Parathyroid adenoma (tissue), 2 donors: Measurements from ENCODE around the gene ZNF829.

ENCODE experiments used
- H2AFZ ChIP-seq: fragments of 300-600 bp; sonication (generic); one replicate; pipeline ENCODE4 v1.7.0; 2017; ENCODE audit warnings: antibody characterized with exemption, mild to moderate bottlenecking
- H3K27ac ChIP-seq: fragments of 300-600 bp; sonication (generic); one replicate; pipeline ENCODE4 v1.7.0; 2017
- H3K27me3 ChIP-seq: fragments of 300-600 bp; sonication (generic); one replicate; pipeline ENCODE4 v1.7.0; 2017; ENCODE audit warnings: low read length; ENCODE audit not compliant: control insufficient read depth, insufficient read depth
- H3K36me3 ChIP-seq: fragments of 300-600 bp; sonication (generic); one replicate; pipeline ENCODE4 v1.7.0; 2017; ENCODE audit warnings: low read length; ENCODE audit not compliant: control insufficient read depth, insufficient read depth
- H3K4me1 ChIP-seq: fragments of 300-600 bp; sonication (generic); one replicate; pipeline ENCODE4 v1.7.0; 2017; ENCODE audit warnings: control low read depth
- H3K4me2 ChIP-seq: fragments of 300-600 bp; sonication (generic); one replicate; pipeline ENCODE4 v1.7.0; 2017; ENCODE audit warnings: low read length
- H3K4me3 ChIP-seq: fragments of 300-600 bp; sonication (generic); one replicate; pipeline ENCODE4 v1.7.0; 2017; ENCODE audit warnings: low read depth, low read length
- H3K79me2 ChIP-seq: fragments of 300-600 bp; sonication (generic); one replicate; pipeline ENCODE4 v1.7.0; 2017; ENCODE audit warnings: control low read depth
- H3K9ac ChIP-seq: fragments of 300-600 bp; sonication (generic); one replicate; pipeline ENCODE4 v1.7.0; 2017; ENCODE audit warnings: mild to moderate bottlenecking
- H3K9me3 ChIP-seq: fragments of 300-600 bp; sonication (generic); one replicate; pipeline ENCODE4 v1.7.0; 2017; ENCODE audit warnings: low read length; ENCODE audit not compliant: control insufficient read depth
- CTCF ChIP-seq: fragments of 300-600 bp; sonication (generic); IDR thresholded peaks from one replicate; pipeline ENCODE4 v1.7.0; 2017; ENCODE audit warnings: antibody characterized with exemption, mild to moderate bottlenecking
- donor health status: primary hyperparathyroidism.

The ZNF829 gene

GRCh38 chr19:36894849-36895383 lies 21.2 kb downstream of the ZNF829 start:
- Histone ChIP-seq H3K79me2 (no peaks in the 10 kb centered on the region), H3K4me3 (no peak overlapping the region), H3K9ac (no peak overlapping the region), H3K36me3 (peaks cover 40% of the 10 kb centered on the region), H3K4me1 (no peaks in the 10 kb centered on the region), H3K9me3 (peaks cover 38% of the 10 kb centered on the region), H3K27ac (no peak overlapping the region), H3K27me3 (no peaks in the 10 kb centered on the region), H3K4me2 (no peak overlapping the region), H2AFZ (no peak overlapping the region)
- no peak for TF ChIP-seq CTCF

GRCh38 chr19:36891768-36892357 lies 24.2 kb downstream of the ZNF829 start:
- Histone ChIP-seq H3K4me1 (no peaks in the 10 kb centered on the region), H3K4me2 (no peak overlapping the region), H3K36me3 (peaks cover 39% of the 10 kb centered on the region), H3K9ac (no peak overlapping the region), H3K27ac (no peak overlapping the region), H3K4me3 (no peak overlapping the region), H2AFZ (no peak overlapping the region), H3K79me2 (no peaks in the 10 kb centered on the region), H3K27me3 (no peaks in the 10 kb centered on the region), H3K9me3 (peaks cover 32% of the 10 kb centered on the region)
- TF ChIP-seq CTCF: no peak

- H3K9me3 ChIP-seq: peaks cover 22% of the 10 kb centered on the region
- no peaks in the 10 kb centered on the region for H3K4me1 ChIP-seq
- no peak overlapping the region for H2AFZ ChIP-seq
- TF ChIP-seq CTCF: no peak
- H3K27ac ChIP-seq: no peak overlapping the region
- no peak overlapping the region for H3K4me2 ChIP-seq
- H3K79me2 ChIP-seq: no peaks in the 10 kb centered on the region
- no peak overlapping the region for H3K9ac ChIP-seq
- no peak overlapping the region for H3K4me3 ChIP-seq
- H3K36me3 ChIP-seq: peaks cover 45% of the 10 kb centered on the region
- no peaks in the 10 kb centered on the region for H3K27me3 ChIP-seq
Observed at GRCh38 chr19:36876993-36877938, 38.8 kb downstream of the ZNF829 start.

- peaks cover 4% of the 10 kb centered on the region for H3K79me2 ChIP-seq
- H3K27ac ChIP-seq: no peak overlapping the region
- no peak for TF ChIP-seq CTCF
- H3K4me1 ChIP-seq: no peaks in the 10 kb centered on the region
- peak overlapping the region; percentile 77 for H3K4me3 ChIP-seq
- no peaks in the 10 kb centered on the region for H3K36me3 ChIP-seq
- peak overlapping the region; percentile 65 for H3K4me2 ChIP-seq
- H3K27me3 ChIP-seq: no peaks in the 10 kb centered on the region
- H2AFZ ChIP-seq: peak overlapping the region; percentile 87
- H3K9ac ChIP-seq: no peak overlapping the region
- H3K9me3 ChIP-seq: no peaks in the 10 kb centered on the region
Observed at GRCh38 chr19:36851898-36852297, 64.2 kb downstream of the ZNF829 start.
